GM20000 (cell line): ENCODE data around the gene SPTA1.

Experiments
- DNase-seq: peaks from one replicate; pipeline ENCODE4 v3.0.0; 2012; ENCODE audit warnings: low spot score
- TF ChIP-seq, protein P1 (sequence below): IDR thresholded peaks from 2 replicates; pipeline ENCODE4 v1.5.1; 2012; ENCODE audit warnings: mild to moderate bottlenecking, control low read depth; ENCODE audit errors: extremely low read depth, missing control alignments

The SPTA1 gene

DNA sequence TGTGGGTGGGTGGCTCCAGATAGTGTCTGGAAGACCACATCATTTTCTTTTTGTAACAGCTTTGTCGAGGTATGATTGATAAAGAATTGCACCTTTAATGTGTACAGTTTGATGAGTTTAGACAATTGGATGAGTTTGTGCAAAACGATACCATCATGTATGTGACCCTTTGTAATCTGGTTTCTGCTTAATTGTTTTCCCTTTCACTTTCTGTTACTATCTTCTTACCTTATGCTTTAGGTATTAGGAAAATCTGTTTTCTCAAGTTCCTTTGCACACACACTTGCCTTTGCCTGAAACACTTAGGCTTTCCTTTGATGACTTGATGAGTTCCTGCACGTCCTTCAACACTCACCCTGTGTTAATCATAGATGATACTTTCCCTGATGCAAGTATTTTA, 74.6 kb downstream of the SPTA1 start:
- DNase-seq, result no peak
- TF ChIP-seq, protein P1, sequence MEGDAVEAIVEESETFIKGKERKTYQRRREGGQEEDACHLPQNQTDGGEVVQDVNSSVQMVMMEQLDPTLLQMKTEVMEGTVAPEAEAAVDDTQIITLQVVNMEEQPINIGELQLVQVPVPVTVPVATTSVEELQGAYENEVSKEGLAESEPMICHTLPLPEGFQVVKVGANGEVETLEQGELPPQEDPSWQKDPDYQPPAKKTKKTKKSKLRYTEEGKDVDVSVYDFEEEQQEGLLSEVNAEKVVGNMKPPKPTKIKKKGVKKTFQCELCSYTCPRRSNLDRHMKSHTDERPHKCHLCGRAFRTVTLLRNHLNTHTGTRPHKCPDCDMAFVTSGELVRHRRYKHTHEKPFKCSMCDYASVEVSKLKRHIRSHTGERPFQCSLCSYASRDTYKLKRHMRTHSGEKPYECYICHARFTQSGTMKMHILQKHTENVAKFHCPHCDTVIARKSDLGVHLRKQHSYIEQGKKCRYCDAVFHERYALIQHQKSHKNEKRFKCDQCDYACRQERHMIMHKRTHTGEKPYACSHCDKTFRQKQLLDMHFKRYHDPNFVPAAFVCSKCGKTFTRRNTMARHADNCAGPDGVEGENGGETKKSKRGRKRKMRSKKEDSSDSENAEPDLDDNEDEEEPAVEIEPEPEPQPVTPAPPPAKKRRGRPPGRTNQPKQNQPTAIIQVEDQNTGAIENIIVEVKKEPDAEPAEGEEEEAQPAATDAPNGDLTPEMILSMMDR, result no peak

DNA sequence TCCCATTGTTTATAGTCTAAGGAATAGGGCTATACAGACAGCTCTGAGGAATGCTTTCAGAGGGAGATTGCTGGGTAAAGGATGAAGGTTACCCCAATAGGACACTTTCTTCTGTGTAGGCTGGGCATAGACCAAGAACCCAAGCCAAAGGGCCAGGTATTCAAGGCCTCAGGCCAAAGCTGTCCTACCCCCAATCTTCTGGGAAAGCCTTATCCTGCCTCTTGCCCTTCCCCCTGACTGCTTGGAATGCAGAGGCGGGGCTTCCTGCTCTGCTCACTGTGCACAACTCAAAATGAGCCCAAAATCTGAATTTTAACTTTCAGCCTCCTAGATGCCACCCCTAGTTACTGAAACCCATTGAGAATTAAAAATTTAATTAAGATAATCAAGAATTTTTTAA, 79.2 kb downstream of the SPTA1 start:
- DNase-seq, result no peak
- TF ChIP-seq, protein P1, result no peak

DNA sequence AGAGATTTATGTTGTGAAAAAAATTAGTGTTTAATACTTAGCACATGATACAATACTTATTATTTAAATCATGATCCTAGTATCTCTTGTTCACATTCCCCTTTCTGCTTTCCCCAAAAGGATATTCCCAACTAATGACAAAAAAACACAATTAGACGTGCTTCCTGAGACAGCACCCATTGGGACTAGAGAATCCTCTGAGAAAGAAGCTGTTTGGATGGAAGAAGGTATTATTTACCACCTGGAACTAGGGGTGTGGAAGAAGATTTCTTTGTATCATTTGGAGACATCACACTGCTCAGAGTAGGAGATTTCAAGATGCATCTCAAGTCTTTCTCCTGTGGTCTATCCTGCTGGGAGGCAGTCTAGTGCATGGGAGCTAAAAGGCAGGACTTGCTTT, 81.5 kb downstream of the SPTA1 start, which contains the start of gene OR10Z1:
TSS of gene OR10Z1 (plus strand) at position 301 of the 400 bp plus-strand sequence. CDS start 1,171 bp downstream, outside the sequence.
- TF ChIP-seq, protein P1, result no peak
- DNase-seq, result no peak

DNA sequence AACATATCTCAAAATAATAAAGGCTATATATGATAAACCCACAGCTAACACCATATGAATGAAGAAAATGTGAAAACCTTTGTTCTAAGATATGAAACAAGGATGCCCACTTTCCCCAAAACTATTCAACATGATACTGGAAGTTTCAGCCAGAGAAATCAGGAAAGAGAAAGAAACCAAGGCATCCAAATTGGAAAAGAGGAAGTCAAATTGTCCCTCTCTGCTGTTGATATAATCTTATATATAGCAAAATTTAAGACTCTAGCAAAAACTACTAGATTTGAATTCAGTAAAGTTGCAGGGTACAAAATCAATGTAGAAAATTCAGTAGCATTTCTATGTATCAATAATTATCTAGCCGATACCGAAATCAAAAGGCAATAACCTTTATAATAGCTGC, 85.8 kb downstream of the SPTA1 start:
- DNase-seq, result no peak
- TF ChIP-seq, protein P1, result no peak

DNA sequence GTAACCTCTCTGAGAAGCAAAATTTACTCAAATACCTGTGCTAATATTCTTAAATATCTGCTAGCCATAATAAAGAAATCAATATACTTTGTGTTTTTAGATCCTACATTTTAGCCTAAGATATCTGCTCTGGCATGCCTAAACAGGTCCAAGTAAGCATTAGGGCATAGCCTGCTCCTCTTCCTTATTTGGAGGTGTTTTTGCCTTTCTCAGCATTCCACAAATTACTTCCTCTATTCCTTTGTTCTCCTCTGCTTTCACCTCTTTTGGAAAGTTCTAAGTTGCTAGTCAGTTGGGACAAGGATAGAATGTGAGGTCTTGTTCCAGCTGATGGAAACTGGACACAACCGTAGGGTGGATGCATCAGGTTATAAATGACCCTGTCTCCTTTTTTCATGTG, 99.6 kb downstream of the SPTA1 start:
- TF ChIP-seq, protein P1, result no peak
- DNase-seq, result no peak

DNA sequence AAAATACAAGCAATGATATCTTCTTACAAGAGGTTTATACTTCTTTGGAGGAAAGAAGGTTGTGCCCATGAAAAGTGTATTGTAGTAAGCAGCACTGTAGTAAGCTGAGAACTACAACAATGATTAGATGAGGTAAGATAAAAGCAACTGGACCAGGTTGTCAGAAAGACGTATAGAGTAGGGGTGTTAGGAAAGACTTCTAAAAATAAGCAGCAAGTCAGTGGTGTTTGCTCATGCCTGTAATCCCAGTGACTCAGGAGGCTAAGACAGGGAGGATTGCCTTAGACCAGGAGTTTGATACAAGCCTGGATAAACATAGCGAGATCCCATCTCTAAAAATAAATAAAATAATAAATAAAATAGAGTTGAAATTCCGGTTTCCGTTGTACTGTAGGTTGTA, 102.6 kb downstream of the SPTA1 start:
- TF ChIP-seq, protein P1, result no peak
- no peak for DNase-seq

DNA sequence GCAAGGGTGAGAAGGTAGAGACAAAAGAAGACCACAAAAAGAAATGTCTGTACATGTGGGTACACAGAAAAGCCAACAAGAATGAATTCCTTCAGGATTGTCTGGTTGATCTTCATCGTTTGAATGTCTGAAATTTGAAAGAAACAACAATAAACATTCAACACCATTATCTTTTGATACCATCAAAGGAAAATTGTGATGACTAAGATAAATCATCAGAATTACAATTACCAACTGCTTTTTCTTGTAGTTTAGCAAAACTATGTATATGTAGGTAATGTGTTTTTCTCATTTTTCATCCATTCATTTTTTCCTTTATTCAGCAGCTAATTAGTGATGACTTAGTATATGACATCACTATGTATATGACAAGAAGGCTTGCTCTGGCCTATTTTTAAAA, 106.8 kb downstream of the SPTA1 start, which contains the start of gene OR10X1:
TSS of gene OR10X1 (minus strand) at position 167 of the 400 bp plus-strand sequence. CDS start at position 167, 0 bp downstream.
- TF ChIP-seq, protein P1, result no peak
- no peak for DNase-seq

DNA sequence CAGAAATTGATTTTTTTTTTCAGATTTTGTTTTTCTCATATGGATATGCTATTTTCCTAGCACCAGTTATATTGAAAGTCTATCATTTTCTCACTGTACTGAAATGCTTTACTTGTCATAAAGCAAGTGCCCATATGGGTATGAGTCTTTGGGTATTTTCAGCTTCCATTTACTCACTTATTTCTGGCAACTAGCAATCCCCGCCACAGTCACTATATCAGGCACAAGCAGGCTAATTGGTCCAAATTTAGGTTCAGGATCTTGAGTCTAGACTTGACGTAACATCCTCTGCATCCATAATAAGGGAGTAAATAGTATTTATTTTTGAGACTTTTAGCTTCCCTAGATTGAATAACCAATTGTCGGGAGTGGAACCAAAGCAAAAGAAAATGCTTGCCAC, 109.0 kb downstream of the SPTA1 start:
- DNase-seq, result no peak
- TF ChIP-seq, protein P1, result no peak
